AG10803 (cell line): ENCODE measurements around the gene RRAD.

Experiments
- DNase-seq: peaks from one replicate; pipeline ENCODE4 v3.0.0; 2010; ENCODE audit warnings: low read depth
- H3K4me3 ChIP-seq: 2 replicates; pipeline ENCODE4 v1.5.1; 2011; ENCODE audit warnings: mild to moderate bottlenecking, low read length, control low read depth
- TF ChIP-seq, protein P1 (sequence below): conservative IDR thresholded peaks from 2 replicates; pipeline ENCODE4 v1.5.1; 2011; ENCODE audit warnings: mild to moderate bottlenecking, low read length, control low read depth, inconsistent platforms

Gene RRAD

DNA sequence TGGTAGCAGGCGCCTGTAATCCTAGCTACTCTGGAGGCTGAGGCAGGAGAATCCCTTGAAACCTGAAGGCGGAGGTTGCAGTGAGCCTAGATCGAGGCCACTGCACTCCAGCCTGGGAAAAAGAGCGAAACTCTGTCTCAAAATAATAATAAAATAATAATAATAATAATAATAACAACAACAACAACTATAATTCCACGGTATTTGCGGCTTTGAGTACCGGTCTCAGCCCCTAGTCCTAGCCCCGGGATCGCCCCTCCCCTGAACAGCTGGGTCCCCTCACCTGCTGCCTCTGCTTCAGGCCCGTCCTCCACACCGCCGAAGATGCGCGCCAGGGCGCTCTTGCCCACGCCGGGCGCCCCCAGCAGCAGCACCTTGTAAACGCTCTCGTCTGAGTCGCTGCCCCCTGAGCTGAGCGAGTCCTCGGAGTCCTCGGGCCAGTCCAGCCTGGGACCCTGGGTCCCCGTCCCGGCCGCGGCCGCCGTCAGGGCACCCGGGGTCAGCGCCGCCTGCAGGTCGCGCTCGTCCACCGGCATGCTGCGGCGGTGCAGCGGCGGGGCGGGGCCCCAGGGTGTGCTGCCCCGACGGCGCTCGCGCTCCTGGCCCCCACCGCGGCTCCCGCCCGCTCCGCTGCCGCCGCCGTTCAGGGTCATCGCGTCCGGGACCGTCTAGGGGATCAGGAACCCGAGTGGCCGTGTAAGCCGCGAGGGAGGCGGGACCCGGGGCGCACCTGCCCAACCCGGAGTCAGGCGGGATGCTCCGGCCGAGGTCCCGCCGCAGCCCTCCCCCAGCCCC is 611 bp downstream of the RRAD start:
- peak overlapping the region; percentile 50 for H3K4me3 ChIP-seq
- no peak for DNase-seq
- TF ChIP-seq, protein P1, sequence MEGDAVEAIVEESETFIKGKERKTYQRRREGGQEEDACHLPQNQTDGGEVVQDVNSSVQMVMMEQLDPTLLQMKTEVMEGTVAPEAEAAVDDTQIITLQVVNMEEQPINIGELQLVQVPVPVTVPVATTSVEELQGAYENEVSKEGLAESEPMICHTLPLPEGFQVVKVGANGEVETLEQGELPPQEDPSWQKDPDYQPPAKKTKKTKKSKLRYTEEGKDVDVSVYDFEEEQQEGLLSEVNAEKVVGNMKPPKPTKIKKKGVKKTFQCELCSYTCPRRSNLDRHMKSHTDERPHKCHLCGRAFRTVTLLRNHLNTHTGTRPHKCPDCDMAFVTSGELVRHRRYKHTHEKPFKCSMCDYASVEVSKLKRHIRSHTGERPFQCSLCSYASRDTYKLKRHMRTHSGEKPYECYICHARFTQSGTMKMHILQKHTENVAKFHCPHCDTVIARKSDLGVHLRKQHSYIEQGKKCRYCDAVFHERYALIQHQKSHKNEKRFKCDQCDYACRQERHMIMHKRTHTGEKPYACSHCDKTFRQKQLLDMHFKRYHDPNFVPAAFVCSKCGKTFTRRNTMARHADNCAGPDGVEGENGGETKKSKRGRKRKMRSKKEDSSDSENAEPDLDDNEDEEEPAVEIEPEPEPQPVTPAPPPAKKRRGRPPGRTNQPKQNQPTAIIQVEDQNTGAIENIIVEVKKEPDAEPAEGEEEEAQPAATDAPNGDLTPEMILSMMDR: no peak; the same call in 1 of the 2 replicates

DNA sequence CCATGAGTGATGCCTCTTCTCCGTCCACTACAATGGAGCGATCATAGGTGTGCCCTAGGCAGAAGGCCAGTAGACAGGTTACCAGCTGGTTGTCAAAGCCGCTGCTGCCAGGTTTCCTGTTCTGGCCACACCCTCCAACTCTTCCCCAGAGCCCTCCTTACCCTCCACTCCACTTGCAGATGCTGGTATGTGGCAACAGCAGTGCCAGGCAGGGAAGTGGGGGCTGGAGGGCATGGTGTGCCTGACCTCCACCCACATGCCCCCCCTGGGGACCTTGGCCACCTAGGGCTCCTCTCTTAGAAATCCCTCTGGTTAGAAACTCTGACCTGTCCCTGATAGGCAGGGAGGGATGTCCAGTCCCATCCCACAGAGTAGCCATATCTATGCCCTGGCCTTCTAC is 1.5 kb downstream of the RRAD start:
- DNase-seq: no peak
- TF ChIP-seq, protein P1: no peak

DNA sequence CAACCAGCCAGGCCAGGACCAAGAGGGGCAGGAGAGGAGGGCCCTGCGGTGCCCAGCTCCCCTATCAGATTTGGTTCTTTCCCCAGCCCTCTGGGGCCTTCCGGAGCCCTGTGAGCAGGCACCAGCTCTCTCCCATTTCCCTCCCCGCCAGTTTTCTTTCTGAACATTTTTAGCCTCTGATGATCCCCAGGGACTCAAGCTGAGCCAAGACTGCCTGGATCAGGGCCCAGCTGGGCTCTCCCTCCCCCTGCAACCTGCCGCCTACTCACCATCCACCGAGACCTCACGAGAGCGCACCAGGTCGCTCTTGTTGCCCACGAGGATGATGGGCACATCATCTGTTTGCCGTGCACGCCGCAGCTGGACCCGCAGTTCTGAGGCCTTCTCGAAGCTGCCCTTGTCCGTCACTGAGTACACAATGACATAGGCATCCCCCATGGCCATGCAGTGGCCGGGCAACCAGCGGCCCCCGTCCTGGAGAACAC is 2.0 kb downstream of the RRAD start:
- no peak overlapping the region for H3K4me3 ChIP-seq
- no peak for DNase-seq
- TF ChIP-seq, protein P1: no peak

More for the DNA sequence above, 1.5 kb downstream of the RRAD start:
- H3K4me3 ChIP-seq: no peak overlapping the region

DNA sequence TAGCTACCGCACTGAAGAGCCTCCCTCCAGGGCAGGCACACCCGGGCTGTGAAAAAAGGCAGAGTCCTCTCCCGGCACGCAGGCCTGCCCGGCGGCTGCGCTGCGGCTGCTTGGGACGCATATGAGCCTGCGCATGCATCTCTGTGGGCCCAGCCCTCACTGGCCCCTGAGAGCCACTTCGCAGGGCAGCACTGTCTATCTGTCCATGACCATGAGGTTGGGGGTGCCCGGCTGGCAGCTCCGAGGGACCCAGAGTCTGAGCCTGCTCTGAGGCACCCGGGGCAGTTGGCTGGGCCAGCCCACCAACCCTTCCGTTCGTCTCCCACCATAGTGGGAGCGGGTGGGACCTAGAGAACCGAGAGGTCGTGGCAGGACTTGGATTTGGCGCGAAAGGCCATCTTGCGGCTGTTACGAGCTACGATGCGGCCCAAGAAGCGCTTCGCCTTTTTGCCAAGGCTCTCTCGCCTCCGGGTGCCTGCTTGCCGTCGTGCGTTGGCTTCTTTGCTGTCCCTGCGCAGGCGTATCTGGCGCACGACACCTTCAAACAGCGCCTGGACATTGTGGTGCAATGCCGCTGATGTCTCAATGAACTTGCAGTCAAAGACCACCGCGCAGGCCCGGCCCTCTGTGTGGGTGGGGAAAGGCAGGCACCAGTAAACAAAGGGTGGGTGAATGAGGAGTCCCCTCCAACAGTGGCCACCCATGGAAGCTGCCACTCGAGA is 3.4 kb downstream of the RRAD start:
- TF ChIP-seq, protein P1: no peak
- no peak overlapping the region for H3K4me3 ChIP-seq
- DNase-seq: no peak

DNA sequence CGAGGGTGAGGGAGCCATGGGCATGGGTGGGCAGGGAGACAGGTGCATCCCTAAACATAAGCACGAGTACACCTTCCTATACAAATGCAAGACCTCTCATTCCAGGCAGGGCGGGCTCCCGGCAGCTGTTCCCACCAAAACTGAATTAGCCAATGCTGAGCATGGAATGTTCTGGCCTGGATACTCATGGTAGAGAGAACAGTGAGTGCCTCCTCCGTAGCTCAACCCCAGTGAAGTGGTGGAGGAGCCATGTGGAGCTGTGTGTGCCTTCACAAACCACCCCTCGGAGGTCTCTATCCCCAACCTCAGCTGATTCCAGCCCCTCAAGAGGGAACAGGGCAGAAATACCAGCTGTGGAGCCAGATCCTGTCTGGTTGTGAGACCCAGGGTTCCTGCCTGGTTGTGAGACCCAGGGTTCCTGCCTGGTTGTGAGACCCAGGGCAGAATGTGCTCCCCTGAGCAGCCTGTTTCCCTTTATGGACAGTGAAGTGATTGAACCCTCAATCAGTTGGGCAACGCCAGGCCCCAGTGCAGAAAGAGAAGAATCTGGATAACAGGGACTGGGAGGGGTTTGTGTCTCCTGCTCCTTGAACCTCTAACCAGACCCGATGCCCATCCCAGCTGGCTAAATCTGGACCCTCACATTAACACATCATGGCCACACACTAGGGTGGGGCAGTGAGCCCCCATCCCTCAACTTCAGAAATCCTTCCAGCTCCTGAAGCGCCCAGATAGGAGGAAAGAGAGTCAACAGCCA is 4.2 kb downstream of the RRAD start:
- no peak for DNase-seq
- no peak overlapping the region for H3K4me3 ChIP-seq
- TF ChIP-seq, protein P1: no peak

DNA sequence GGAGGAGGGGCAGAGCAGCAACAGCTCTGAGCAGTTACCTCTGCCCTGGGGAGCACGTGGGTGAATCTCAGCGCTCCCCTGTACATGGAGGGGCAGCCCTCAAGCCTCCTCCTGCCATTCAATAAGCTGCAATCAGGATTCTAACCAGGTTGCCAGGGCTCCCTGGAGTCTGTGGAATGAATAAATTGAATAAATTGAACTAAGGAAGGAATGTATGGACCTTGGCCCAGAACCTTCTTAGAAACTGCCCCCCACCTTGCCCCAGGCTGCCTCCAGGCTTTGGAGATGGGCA is 5.1 kb downstream of the RRAD start:
- TF ChIP-seq, protein P1: no peak
- H3K4me3 ChIP-seq: no peak overlapping the region
- DNase-seq: no peak
